Coronary artery (tissue), 2 donors: Measurements from ENCODE around the gene POLR3B.

ENCODE experiments used
- DNase-seq: peaks from one replicate; pipeline ENCODE4 v3.0.0-alpha.2; 2017; ENCODE audit warnings: low spot score
- H3K27ac ChIP-seq, 2 donors: fragments of 200-600 bp; sonication (generic); one replicate each; pipeline ENCODE4 v1.5.1; 2016 to 2019
- H3K4me3 ChIP-seq: fragments of 200-600 bp; sonication (generic); 2 replicates; pipeline ENCODE4 v1.5.1; 2016; ENCODE audit warnings: mild to moderate bottlenecking, moderate library complexity
- TF ChIP-seq, protein P1 (sequence below): fragments of 200-600 bp; sonication (generic); IDR thresholded peaks from one replicate; pipeline ENCODE4 v1.5.1; 2019; ENCODE audit warnings: antibody characterized with exemption

POLR3B gene

DNA sequence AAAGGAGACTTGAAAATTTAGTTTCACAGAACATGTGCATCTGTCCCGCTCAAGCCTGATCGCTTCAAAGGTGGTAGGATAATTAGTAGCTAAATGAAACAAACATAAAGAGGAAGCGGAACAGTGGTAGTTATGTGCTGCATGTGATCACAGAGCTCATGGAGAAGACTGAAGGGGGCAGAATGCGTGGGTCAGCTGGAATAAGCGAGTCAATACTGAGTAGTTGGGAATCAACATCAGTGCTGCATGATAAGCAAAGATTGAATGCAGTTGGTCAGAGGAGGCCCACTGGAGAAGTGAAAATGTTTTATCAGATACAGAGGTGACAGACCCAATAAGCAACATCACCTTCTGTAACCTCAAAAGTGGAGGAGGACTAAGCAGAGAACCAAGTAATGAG lies 130.1 kb downstream of the POLR3B start:
- Histone ChIP-seq H3K27ac (no peak overlapping the region), H3K4me3 (no peak overlapping the region)
- TF ChIP-seq, protein P1, sequence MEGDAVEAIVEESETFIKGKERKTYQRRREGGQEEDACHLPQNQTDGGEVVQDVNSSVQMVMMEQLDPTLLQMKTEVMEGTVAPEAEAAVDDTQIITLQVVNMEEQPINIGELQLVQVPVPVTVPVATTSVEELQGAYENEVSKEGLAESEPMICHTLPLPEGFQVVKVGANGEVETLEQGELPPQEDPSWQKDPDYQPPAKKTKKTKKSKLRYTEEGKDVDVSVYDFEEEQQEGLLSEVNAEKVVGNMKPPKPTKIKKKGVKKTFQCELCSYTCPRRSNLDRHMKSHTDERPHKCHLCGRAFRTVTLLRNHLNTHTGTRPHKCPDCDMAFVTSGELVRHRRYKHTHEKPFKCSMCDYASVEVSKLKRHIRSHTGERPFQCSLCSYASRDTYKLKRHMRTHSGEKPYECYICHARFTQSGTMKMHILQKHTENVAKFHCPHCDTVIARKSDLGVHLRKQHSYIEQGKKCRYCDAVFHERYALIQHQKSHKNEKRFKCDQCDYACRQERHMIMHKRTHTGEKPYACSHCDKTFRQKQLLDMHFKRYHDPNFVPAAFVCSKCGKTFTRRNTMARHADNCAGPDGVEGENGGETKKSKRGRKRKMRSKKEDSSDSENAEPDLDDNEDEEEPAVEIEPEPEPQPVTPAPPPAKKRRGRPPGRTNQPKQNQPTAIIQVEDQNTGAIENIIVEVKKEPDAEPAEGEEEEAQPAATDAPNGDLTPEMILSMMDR: no peak
- DNase-seq: no peak

DNA sequence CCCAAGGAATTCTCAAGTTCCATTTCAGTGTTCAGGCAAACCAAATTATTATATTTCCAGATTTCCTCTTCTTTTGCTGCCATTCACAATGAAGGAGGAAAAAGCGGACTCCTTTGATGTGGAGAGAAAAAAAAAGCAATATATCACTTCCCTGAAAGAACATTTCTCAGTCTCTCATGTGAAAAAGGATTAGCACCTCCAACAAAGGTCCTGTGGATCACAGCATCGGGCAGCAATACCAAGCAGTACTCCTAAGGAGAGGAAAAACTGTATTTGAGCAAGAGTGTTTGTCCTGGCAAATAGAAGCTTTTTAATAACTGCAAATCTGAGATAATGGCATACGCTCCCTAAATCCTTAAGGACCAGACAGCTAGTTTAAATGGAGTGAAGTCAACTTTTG lies 131.3 kb downstream of the POLR3B start:
- TF ChIP-seq, protein P1: no peak
- DNase-seq: no peak
- Histone ChIP-seq H3K27ac (no peak overlapping the region), H3K4me3 (no peak overlapping the region)

DNA sequence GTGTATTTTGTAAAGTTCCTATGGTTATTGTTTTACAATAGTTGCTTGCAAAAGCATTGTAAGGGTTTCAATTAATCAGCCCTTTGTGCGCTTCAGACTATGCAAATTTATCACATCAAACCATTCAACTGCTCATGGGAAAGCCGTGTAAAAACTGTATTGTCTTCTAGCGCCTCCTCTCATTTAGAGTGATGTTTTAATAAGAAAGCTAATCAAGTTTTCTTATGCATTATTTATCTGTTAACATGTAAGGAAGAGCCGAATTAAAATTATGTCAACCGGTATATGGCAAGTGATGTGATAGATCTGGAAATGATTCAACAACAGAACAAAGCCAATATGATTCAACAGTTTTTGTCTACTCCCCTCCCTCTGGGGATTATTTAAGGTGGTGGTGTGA lies 132.7 kb downstream of the POLR3B start:
- no peak overlapping the region for H3K4me3 ChIP-seq
- H3K27ac ChIP-seq: no peak overlapping the region
- no peak for DNase-seq
- TF ChIP-seq, protein P1: no peak

DNA sequence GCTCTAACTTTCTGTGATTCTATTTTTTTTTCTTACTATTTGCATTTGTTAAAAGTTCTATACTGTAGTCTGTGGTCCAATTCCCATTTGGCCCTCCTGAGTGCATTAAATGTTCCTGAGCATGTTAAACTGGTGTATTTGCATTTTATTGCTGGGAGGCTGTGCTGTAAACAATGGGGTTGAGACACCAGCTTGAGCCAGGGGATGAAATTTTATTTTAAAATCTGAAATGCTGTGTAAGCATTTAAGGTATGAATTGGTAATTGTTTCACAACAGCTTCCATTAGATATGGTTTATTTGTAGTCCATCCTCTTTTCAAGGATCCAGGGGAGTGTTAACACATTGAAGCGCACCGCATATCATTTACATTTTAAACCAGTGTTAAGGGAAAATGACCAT lies 135.3 kb downstream of the POLR3B start:
- DNase-seq: no peak
- Histone ChIP-seq H3K27ac (no peak overlapping the region), H3K4me3 (no peak overlapping the region)
- TF ChIP-seq, protein P1: no peak

DNA sequence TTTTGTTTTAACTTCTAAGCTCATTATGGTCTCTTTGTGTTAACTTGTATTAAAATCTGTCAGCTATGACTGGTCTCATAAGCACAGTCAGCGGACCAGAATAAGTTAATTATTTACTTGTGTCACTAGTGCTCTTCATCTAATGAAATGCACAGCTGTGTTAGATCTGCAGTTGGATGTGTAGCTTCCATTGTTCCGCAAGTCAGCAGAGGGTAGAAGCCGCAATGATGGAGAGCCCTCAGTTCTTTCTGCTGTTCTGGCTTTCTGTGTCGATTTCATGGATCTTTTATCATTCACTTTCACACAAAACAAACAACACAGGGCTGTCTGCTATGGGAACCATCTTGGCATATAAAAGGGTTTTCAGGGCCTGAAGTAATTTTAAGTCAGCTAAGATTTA lies 136.0 kb downstream of the POLR3B start:
- Histone ChIP-seq H3K4me3 (no peak overlapping the region), H3K27ac (no peak overlapping the region)
- TF ChIP-seq, protein P1: no peak
- DNase-seq: no peak

DNA sequence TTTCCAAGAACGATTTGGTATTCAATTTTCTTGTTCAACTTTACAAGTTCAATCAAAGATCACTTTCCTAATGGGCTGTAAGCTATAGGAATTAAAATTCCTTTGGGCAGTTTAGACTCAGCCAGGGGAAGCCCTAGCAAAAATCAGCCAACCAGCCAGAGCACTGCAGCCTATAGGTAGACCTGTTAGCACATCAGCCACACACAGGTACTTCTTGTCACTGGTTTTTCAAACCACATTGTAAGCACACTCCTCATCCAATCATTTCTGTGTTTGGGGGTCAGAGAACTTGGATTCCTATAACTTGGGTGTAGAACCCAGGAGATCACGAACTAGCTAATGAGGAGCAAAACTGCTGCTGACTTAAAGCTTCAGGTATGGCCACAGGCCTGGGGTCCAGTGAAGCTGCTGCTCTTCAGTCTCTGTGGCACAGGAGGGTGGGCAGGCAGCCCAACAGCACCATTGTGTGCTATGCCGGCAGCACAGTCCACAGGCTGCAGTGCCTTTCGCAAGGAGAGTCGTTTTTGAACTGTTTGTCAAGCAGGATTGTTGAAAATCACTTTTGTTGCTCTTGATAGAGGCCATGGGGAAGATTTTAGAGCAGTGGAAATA lies 137.9 kb downstream of the POLR3B start:
- H3K27ac ChIP-seq: no peak overlapping the region
- no peak overlapping the region for H3K4me3 ChIP-seq
- TF ChIP-seq, protein P1: no peak
- no peak for DNase-seq

DNA sequence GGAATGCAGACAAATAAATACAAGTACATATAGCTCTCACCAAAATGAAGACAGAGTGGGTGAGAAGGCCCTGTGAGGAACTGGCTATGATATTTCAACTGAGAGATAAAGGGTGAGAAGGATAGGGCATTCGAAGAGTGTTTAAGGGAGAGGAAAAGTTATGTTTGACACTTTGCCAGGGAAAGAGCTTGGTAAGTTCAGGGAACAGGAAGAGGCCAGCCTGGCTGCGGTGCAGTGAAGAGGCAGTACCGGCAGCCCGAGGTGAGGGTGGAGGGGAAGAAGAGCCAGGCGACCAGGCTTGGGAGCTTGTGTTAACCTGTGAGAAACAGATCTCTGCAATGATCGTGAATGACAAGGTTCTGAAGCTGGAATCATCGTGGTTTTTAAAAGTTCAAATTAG lies 140.5 kb downstream of the POLR3B start:
- Histone ChIP-seq H3K27ac (no peak overlapping the region), H3K4me3 (no peak overlapping the region)
- TF ChIP-seq, protein P1: no peak
- DNase-seq: no peak
